ENCODE measurements around the gene AIP. TPM values are rescaled to one million over a fixed set of nuclear protein-coding genes. Genes with fewer than 3 reads are reported as not detected.

AIP gene
- total RNA-seq, 1 donor from 2014 or later: 47.6 TPM

DNA sequence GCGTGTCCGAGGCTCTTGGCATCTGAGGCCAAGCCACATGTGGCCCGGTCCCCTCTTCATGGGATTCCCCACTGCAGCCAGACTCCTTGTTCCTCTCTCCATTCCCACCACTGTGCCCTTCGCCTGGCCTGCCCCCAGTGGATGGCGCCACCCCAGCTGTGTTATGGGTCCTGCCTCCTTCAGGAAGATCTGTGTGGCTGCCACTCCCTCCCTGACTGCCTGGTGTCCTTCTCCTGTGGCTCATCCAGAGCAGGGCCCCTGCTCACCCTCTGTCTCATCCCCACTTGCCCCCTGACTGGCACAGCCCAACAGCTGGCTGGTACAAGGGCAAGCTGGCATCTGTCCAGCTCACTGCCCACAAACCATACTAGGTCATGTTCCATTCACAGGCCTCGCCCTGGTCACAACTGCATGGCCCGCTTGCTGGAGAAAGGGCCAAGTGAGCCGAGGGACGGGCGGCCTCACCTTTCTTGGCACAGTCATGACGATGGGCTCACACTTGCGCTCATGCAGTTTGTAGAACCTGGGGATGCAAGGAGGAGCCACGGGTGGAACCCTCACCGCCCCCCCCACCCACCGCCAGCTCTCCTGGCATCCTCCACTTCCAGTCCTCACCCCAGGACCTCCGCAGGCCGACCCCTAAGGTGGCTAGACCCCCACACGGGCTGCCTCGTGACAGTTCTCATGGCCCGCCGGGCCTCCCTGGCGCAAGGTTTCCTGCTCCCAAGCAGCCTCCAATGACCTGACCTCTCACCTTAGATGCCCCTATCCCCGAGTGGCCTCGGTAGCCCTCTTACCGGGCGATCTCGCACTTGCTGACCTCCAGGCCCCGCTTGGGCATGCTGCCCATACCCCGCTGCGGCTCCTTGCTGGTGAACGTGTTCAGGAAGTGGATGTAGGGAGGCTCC, 43.3 kb upstream of the AIP start:
- H3K36me3 Mint-ChIP-seq: no peaks in the 10 kb centered on the region
- peak overlapping the region; percentile 23 for H3K4me3 Mint-ChIP-seq
- no peaks in the 10 kb centered on the region for H3K27me3 Mint-ChIP-seq
- H3K27ac Mint-ChIP-seq: no peak overlapping the region
- no peak for DNase-seq (ENCODE audit: extremely low spot score, unreplicated experiment)
- peaks cover 3% of the 10 kb centered on the region for H3K4me1 Mint-ChIP-seq (ENCODE audit: unreplicated experiment)
- no peaks in the 10 kb centered on the region for H3K9me3 Mint-ChIP-seq
- TF ChIP-seq, protein P1, sequence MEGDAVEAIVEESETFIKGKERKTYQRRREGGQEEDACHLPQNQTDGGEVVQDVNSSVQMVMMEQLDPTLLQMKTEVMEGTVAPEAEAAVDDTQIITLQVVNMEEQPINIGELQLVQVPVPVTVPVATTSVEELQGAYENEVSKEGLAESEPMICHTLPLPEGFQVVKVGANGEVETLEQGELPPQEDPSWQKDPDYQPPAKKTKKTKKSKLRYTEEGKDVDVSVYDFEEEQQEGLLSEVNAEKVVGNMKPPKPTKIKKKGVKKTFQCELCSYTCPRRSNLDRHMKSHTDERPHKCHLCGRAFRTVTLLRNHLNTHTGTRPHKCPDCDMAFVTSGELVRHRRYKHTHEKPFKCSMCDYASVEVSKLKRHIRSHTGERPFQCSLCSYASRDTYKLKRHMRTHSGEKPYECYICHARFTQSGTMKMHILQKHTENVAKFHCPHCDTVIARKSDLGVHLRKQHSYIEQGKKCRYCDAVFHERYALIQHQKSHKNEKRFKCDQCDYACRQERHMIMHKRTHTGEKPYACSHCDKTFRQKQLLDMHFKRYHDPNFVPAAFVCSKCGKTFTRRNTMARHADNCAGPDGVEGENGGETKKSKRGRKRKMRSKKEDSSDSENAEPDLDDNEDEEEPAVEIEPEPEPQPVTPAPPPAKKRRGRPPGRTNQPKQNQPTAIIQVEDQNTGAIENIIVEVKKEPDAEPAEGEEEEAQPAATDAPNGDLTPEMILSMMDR (conservative IDR thresholded peaks at IDR 0.05): no peak

DNA sequence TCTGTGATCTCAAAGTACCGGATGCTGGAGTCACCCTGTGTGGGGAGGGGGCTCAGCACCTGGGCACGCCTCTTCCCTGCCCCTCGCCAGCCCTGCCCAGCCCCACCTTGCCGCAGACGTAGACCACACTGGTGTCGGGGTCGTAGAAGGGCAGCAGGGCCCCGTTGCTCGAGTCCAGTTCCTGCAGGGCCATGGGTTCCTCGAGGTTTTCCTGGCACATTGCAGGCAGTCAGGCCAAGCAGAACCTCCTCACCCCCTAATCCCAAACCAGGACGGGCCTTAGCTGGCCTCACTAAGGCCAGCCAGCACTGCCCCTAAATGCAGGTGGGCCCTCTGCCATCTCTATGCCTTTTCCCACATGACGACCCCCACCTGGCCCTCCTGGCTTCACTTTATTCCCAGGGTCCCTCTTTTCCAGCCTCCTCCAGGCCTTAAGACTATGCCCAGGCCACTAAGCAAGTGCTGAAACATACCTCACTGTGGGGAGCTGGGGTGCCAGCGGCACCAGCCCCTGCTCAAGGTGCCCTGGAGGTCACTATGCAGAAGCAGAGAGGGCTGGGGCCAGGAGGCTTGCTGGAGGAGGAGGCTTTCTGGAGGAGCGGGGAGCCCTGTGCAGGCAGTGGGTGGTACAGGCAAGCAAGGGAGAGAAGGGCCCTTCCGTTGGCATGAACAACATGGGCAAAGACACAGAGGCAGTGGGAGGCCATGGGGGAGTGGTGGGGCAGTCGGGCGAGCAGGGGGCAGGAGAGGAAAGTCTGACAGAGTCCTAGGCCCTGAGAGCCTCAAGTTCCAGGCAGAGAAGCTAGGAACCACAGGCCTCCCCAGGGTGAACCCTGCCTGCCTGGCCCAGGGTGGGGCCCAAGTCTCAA, 42.4 kb upstream of the AIP start:
- H3K4me1 Mint-ChIP-seq (ENCODE audit: unreplicated experiment): peaks cover 3% of the 10 kb centered on the region
- no peak overlapping the region for H3K4me3 Mint-ChIP-seq
- no peak for DNase-seq (ENCODE audit: extremely low spot score, unreplicated experiment)
- H3K27ac Mint-ChIP-seq: no peak overlapping the region
- H3K9me3 Mint-ChIP-seq: no peaks in the 10 kb centered on the region
- no peaks in the 10 kb centered on the region for H3K36me3 Mint-ChIP-seq
- no peaks in the 10 kb centered on the region for H3K27me3 Mint-ChIP-seq
- TF ChIP-seq, protein P1 (conservative IDR thresholded peaks at IDR 0.05): no peak

DNA sequence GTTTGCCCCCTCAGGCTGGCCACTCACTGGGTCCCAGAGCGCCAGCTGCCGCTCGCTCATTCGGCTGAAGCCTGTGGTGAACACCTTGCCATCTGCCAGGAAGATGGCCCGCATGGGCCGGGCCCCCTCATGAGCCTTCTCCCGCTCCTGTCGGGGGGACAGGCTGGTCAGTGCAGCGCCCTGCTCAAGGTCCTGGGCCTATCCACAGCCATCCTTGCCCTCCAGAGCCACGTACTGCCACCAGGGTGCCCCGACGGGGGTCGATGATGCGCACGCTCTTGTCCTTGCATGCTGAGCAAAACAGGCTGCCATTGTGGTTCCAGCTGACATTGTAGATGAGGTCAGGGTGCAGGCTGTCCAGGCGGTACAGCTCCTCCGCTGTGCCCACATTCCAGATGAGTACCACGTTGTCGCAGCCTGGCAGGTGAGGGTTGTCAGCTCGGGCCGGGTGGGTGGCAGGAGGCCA, 41.7 kb upstream of the AIP start:
- Mint-ChIP-seq H3K4me3 (no peak overlapping the region), H3K27ac (no peak overlapping the region), H3K9me3 (no peaks in the 10 kb centered on the region), H3K27me3 (no peaks in the 10 kb centered on the region), H3K36me3 (no peaks in the 10 kb centered on the region), H3K4me1 (ENCODE audit: unreplicated experiment) (peaks cover 3% of the 10 kb centered on the region)
- TF ChIP-seq, protein P1 (conservative IDR thresholded peaks at IDR 0.05): no peak
- DNase-seq (ENCODE audit: extremely low spot score, unreplicated experiment): no peak

DNA sequence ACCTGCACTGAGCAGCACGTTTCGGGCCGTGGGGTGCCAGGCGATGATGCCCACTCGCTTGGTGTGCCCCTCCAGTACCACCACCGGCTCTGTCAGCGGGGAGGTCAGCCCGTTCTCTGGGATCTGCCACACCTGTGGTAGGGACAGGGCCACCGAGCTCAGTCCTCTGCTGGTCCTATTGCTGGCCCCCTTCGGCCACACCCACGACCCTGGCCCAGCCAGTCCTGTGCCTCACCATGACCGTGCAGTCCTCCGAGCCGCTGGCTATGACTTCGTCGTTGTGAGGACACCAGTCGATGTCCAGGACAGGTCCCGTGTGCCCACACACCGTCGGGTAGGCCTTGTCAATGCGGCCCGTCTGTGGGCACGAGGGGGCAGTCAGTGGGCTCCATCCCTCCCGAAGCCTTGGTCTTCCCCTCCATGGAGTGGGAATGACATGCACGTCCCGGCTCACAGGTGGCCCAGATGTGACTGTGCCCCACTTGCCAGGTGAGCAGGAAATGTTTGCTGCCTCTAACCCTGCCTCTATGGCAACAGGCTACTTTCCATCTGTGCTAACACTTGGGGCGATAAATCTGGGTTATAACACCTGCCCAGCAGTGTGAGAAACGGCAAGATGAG, 41.0 kb upstream of the AIP start:
- H3K27me3 Mint-ChIP-seq: no peaks in the 10 kb centered on the region
- TF ChIP-seq, protein P1 (conservative IDR thresholded peaks at IDR 0.05): no peak
- peaks cover 3% of the 10 kb centered on the region for H3K4me1 Mint-ChIP-seq (ENCODE audit: unreplicated experiment)
- no peak for DNase-seq (ENCODE audit: extremely low spot score, unreplicated experiment)
- no peaks in the 10 kb centered on the region for H3K36me3 Mint-ChIP-seq
- peak overlapping the region; percentile 88 for H3K4me3 Mint-ChIP-seq
- H3K9me3 Mint-ChIP-seq: no peaks in the 10 kb centered on the region
- H3K27ac Mint-ChIP-seq: peak overlapping the region; percentile 84
